ENCODE data around the gene OR2V1.
"Not testable (repeated sequence)": the region's sequence is repeated elsewhere in the genome, so short reads cannot be mapped to it uniquely, and the experiment has no call there.

OR2V1 gene

DNA sequence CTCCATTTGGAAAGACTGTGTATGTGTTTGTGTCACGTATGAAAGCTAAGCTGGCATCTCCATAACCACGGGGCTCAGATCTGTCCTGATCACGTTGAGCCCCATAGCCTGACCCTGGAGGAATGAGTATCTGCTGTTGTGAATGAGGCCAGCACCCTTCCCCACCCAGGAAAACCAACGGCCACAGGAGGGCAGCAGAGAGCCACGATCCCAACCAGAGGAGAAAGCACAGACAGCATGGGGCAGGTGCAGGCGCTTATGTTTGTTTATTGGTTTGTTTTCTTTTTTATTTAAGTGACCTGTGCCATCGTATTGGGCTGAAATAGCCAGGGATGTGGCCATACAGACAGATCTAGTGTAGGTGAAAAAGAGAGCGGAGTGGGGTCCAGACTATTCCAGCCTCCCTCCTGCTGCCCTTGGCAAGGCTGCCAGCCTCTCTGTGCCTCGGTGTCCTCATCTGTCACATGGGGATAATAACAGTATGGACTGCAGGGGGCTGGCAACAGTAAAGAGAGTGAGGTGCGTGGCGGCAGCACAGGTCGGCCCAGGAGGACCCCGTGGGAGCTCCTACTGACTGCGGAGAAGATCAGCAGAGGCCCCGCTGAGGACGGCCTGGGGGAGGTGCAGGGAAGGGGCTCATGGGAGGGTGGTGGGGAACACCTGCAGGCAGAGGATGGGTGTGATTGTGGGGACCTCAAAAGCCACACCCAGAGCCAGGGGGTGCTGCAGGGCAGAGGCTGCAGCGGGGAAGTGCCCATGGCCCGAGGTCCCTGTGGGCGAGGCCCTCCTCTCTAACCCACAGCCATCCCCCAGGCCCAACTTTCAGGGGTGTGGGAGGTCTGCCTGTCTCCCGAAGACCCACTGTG is 28.6 kb upstream of the OR2V1 start:
- peak; percentile 82 to 96 for DNase-seq

GRCh38 chr5:181158869-181159268 is 27.9 kb upstream of the OR2V1 start:
- DNase-seq, result no peak

DNA sequence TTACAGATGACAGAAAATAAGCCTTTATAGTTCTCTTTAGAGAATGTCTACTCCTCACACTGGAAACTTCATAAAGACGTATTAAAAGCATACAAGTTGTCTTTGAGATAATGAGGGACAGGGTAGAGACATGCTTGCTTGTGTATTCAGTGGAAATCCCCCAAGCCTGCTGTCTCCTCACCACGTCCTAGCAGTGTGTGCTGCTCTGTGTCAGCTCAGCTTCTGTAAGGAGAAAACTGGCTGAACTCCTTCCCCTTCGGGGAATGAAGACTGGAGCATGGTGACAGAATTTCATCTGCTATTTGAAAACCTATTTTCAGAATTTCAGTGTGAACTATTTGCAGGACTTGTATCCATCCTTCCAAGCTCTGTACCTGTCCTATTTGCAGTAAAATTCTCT is 25.8 kb upstream of the OR2V1 start:
- DNase-seq, result no peak

- DNase-seq, result no peak
Observed at GRCh38 chr5:181153814-181154213, 22.8 kb upstream of the OR2V1 start.

GRCh38 chr5:181152406-181152805 is 21.4 kb upstream of the OR2V1 start:
- no peak for DNase-seq

- DNase-seq, result no peak
Observed at GRCh38 chr5:181151146-181151545, 20.2 kb upstream of the OR2V1 start.

GRCh38 chr5:181149806-181150733 is 19.1 kb upstream of the OR2V1 start:
- DNase-seq, result no peak

DNA sequence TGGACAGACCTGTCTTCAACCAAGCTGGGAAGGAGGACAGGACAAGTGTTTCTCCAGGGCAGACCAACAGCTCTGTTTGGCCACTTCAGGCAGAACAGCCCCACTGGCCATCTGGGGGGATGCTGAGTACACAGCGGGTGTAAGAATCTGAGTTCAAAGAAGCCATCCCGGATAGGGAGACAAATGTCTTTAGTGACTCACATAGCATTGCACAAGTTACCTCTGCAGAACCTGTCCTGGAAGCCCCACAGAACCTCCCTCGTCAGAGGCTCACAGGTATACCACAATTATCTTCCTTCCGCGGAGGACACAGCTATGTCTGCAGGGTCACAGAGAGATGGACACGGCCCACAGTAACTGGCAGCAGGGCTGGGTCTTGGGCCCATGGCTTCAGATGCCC is 18.4 kb upstream of the OR2V1 start:
- DNase-seq, result no peak

GRCh38 chr5:181146927-181147636 is 16.1 kb upstream of the OR2V1 start, which contains the start of gene OR2V2:
TSS of gene OR2V2 (plus strand) at chr5:181147586. CDS start at chr5:181154943, 7,357 bp downstream.
- not testable (repeated sequence) for DNase-seq

- DNase-seq, result no peak
Observed at GRCh38 chr5:181145133-181145532, 14.2 kb upstream of the OR2V1 start.

DNA sequence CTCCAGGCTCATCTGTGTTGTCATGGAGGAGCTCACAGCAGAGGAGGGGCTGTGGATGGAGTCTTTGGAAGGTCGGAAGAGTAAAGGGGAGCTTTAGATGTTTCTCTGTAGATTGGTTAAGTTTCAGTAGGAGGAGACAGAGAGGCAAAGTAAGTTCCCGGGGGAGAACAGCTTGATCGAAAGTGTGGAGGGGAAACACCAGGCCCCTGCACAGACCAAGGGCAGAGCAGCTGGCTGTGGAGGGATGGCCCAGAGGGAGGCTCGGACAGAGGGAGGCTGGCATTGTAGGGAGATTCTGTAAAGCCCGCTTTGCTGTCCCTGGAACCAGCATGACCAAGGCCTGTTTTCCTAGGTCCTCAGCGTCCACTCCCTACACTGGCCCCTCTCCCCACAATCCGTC is 11.1 kb upstream of the OR2V1 start:
- no peak for DNase-seq

DNA sequence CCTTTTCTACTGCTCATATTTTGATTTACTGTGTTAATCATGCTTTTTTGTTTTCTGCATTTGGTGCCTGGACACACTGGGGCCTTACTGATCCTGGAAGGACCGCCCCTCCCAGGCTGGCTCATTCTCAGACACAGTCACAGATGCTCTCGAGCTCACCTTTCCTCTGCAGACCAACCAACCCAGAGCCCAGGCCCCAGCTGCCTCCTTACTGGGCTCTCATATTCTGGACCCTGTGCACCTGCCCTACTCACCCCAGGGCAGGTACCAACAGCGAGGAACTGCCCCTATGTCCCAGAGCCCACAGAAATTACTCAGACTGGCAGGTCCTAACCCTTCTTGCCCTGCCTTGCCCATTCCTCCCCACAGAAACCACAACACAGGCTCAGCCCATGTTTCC is 9.8 kb upstream of the OR2V1 start:
- DNase-seq, result no peak

DNA sequence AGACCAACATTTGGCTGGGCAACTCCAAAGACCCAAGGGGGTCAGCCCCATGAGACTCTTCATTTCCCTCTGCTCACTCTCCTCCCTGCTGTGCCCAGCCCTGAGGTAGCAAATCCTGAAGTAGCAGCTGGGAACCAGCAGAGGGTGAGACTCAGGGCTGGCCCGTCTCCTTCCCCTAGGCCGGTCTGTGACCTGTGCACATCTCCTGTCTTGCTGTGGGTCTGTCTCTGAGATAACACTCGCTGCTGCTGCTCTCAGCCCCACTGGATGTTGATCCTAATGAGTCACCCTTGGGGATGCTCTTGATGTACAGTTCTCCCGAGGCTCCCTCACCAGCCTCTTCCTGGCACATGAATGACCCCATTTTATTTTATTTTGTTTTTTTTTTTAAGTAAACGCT is 7.3 kb upstream of the OR2V1 start:
- DNase-seq, result no peak

DNA sequence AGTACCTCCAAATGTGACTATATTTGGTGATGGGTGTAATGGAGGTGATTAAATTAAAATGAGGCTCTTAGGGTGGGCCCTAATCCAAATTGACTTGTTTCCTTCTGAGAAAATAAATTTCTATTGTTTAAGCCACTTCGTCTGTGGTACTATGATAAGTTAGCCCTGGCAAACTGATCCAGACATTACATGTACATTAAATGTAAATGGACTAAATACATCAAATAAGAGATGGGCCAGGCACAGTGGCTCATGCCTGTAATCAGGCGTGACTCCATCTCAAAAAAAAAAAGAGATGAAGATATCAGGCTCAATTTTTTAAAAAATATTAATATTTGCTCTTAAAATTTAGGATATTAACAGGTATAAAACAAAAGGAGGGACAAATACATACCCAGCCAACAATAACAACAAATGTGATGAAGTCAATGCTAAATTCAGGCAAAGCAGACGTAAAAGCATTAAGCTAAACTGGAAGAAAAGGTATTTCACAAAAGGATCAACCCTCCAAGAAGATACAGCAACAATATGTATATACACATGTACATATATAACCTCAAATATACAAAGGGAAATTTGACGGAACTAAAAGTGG is 5.5 kb upstream of the OR2V1 start:
- DNase-seq, result no peak

DNA sequence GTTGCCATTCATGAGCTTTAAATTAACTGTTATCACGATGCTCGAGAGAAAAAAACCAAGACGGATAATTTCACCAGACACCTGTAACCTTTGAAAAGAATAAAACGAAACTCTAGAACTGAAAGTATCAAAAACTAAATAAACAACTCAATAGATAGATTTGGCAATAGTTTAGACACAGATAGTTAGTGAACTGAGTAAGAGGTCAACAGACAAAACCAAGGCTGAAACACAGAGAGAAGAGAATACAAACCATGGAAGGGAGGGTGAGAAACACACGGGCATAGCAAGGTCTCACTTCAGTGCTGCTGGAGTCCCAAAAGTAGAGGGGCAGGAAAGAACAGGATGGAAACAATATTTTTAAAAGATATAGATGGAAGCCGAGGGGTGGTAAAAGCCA is 3.3 kb upstream of the OR2V1 start:
- DNase-seq, result no peak

DNA sequence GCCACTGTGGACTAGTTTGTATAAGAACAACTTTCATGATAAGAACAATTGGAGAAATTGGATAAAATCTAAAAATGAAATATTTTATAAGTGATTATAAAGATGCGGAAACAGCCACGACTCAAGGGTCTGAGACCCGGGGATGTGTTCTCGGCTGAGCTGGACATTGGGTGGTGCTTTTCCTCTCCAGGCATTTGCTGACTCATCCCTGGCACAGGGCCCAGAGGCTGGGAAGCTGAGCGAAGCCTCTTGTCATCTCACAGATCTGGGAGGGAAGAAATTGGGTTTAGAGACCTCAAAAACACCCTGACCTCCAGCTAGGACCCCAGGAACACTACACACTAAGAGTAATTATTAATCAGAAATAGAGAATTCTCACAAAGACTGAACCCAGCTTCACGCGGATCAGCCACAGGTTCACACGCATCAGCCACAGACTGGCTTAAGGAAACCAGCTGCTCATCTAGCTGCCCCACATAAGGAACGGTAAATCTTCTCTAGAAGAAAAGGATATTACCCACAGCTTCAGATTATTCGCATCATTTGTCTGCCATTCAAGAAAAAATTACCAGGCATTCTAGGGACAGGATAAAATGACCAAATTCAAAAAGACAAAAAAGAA is 2.8 kb upstream of the OR2V1 start:
- DNase-seq, result no peak

- no peak for DNase-seq
Observed at GRCh38 chr5:181133083-181133482, 2.1 kb upstream of the OR2V1 start.

GRCh38 chr5:181131514-181131913 is 545 bp upstream of the OR2V1 start:
- no peak for DNase-seq

DNA sequence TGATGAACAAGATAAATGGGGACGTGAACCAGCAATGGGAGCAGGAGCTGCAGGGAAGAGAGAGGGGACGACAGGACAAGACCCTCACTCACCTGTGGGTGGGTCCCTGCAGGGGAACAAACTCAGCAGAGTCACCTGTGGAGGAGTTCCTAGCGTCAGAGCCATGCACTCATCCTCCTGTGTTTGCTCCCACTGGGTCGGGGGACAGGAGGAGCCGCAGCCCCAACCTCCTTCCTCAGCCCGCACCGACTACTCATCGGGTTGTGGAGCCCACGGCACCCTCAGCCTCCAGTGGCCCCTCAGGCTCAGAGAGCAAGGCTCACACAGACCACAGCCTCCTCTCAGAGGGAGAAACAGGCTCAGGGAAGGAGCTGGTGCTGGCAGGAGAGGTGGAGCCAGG is 888 bp downstream of the OR2V1 start:
- DNase-seq, result not testable (repeated sequence)

DNA sequence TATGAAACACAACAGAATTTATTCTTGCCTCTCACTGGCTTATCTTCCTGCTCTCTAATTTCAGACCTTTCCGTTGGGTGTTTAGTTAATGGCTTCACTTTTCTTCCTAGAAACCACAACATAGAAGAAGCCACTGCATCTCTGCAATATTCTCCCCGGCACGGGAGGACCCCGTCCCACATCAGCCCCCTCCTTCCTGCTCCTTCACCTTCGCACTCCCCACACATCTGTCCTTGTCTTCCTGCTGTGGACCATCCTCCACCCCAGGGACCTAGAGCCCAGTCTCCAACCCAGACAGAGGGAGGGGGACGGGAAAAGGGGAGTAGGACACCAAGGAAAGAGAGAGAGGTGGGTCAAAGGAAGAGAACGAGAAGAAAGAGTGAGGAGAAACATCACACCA is 1.4 kb downstream of the OR2V1 start:
- no peak for DNase-seq

DNA sequence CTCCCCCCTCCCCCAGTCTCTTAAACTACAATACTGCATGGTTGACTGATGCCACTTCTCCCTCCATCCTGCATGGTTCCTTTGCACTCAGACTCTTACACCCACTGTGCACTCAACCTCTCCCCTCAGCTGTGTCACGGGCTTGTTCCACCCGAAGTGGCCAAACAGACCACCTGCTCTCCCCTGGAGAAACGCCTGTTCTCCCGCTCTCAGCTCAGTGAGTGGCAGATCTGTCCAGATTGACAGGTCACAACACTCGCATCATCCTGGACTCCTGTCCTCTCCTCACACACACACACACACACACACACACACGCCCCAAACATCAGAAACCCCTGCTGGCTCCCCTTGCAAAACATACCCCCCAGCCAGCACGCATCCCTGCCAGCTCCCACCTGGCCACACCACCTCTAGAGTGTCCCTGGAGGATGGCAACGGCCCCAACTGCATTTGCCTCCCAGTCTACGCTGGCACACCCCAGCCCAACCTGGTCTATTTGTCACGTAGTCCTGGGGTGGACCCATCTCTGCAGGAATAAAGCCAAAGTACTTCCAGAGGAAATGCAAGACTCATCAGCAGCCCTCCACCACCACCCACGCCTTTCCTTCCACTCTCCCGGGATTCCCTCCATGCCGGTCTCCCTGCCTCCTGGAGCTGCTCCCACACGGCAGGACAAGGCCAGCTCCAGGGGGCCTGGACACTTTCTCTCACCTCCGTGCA is 2.9 kb downstream of the OR2V1 start:
- no peak for DNase-seq

GRCh38 chr5:181127456-181127855 is 3.5 kb downstream of the OR2V1 start:
- DNase-seq, result no peak
